Anterior cingulate cortex (tissue), 58 donors: ENCODE measurements around the gene MRPL34.
A peak's percentile ranks its signal among the peaks of the same experiment; 100 is the strongest.

Experiments
- DNase-seq, 58 donors: peaks; one replicate each; lab custom pipeline; 2025; lab: John Stamatoyannopoulos, UW

MRPL34 gene

DNA sequence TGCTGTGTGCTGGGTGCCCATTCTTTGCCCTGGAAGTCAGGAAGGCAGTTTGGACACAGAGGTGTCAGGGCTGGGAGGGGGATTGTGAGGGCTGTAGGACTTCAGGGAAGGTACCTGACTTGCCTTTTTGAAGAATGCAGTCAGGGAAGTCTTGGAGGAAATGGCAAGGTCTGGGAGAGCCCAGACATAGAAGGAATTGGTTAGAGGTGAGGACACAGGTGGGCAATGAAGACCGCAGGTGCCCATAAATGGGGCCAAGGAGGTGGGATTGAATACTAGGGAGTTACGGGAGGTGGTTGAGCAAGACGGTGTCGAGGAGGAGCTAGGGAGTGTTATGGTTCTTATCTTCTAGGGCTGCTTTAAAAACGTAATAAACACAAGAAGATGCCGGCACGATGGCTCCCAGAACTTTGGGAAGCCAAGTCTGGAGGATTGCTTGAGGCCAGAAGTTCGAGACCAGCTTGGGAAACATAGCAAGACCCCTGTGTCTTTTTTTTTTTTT lies 2.3 kb downstream of the MRPL34 start:
- DNase-seq: no peak

DNA sequence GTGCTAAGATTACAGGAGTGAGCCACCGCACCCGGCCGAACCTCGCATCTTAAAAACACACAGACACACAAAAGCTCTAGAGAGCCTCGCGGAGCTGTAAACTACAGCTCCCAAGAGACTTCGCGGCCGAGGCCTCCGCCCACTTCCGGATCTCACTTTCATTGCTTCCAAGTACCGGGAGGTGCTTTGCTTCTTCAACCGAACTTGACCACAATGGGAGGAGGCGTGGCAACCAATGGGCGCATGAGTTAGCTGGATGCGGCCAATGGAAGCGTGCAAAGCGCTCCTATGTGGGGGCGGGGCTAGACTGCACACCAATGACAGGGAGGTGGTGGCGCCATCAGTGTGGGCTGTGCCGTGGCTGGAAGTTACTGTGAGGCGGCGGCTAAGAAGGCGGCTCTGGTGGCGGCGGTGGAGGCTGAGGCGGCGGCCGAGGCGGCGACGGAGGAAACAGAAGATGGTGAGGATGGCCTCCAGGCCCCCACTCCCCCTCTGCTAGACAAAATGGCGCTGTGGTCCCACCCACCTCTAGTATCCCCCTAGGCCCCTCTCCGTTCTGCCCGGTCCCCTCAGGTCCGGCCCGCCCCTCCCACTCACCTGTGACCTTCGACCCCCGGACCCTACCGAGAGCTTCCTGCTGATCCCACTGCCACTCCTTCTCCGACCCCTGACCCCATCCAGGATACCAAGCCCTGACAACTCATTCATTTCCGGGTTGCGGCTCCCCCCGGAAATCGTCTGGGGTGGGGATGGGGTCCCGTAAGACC lies 3.7 kb downstream of the MRPL34 start, which contains the start of gene DDA1:
Gene DDA1, plus strand, starts transcription at position 366 of the 767 bp plus-strand sequence. Its CDS starts 92 bp downstream, at position 458.
- peak; percentile 80 to 100 (median 99) for DNase-seq

DNA sequence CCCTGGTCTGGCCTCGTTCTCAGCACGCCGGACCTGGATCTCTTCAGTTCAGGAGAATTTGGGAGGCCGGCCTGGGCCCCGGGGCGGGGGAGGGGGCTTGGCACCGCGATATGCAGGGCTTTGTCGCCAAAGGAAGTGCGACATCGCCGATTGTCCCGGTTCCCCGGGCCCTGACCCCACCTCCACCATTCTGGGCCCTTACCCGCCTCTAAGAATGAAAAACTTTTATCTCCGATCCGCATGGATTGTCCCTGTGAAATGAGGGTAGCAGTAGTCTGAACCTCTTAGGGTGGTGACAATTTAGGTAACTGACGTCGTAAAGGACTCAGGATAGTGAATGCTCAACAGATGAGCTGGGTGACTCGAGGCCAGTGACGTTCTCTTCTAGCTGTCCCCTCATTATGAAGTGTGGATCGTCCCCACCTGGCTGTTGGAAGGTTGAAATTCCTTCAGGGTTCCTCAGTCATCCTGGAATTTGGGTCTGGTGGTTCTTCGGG lies 4.3 kb downstream of the MRPL34 start:
- DNase-seq: peak in 5 of 58 donors; percentile 42 to 64 (median 48)

DNA sequence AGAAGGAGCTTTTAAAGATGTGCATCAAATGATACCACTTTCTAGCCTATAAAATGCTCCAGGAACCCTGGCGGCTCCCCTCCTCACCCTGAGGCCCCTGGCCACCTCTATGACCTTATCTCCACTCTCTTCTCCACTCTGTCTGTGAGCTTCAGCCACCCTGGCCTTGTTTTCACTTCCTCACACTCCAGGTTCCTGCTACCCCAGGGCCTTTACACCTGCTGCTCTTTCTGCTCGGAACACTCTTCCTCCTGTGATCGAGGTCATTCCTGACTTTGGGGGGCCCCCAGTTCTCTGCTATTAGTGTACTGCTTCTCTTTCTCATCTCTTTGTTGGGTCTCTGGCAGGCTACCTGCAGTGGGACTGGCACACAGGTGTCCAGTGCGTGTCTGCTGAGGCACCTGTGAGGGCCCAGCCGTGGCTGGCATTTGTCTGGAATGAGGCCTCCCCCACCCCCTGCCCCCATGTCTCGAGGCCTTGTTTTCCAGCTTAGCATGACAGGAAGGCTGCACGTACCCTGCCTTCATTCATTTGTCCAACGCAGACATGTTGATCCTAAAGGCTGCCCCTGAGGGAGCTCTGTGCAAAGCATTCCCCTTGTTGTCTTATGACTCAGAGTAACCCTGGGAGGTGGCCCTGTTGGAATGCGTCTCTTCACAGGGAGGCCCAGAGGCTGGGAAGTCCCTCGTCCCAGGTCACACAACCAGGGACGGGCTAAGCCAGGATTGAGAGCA lies 6.0 kb downstream of the MRPL34 start:
- DNase-seq: no peak

DNA sequence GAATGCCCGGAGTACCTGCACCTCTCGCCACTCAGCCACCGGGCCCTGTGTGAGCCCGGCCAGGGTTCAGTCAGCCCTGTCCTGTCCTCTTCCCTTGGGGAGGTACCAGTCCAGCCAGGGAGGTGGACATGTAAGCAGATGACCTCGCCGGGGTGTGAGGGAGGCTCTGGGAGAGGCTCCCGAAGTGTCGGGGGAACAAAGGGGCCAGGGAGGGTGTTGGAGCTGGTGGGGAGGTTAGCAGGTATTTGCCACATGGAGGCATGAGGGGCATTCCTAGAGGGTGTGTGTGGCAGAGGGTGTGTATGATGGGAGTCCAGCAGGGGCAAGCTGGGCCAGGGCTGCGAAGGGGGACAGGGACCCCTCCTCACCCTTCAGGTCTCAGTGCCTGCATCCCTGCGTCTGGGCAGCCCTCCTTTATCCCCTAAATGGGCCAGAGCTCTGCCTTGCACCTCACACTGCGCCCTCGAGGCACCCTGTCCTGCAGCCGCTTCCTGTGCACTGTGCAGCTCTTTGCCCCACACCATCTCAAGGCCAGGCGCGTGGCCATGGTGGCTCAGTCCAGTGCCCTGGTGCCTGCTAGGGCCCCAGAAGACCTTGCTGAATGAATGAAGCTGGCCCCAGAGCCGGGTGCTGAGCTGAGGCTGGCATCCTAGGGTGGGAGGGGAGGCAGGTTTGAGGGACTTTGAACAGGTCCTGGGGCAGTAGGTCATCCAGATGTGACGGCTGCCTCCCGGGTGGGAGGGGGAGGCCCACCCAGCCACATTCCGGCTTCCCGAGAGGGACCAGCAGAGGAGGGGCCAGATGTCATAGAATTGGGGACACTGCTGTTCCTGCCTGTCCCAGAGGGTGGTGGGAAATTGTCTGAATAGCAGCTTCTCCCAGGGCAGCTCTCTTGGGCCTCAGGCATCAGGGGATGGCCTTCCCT lies 6.8 kb downstream of the MRPL34 start:
- DNase-seq: no peak

DNA sequence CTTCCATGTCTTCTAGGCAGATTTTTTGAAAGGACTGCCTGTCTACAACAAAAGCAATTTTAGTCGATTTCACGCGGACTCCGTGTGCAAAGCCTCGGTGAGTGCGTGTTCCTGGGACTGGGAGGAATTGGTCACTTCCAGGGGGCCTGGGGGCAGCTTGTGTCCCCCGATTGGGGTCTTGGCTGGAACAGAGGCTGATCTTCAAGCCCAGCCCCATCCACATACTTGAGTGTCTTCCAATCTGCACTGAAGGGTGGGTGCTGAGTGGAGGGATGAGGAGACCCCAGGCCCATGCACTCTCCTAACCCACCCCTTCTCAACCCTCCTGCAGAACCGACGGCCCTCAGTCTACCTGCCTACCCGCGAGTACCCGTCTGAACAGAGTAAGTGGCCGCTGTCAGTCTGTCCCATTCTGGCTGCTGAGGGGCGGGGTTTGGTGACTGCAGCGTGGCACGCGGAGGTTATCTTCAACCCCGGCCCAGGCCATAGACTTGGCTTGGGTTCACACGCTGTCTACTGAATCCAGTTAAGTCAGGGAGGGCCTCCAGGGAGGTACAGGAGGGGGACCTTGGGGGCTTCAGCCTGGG lies 8.4 kb downstream of the MRPL34 start:
- DNase-seq: no peak

DNA sequence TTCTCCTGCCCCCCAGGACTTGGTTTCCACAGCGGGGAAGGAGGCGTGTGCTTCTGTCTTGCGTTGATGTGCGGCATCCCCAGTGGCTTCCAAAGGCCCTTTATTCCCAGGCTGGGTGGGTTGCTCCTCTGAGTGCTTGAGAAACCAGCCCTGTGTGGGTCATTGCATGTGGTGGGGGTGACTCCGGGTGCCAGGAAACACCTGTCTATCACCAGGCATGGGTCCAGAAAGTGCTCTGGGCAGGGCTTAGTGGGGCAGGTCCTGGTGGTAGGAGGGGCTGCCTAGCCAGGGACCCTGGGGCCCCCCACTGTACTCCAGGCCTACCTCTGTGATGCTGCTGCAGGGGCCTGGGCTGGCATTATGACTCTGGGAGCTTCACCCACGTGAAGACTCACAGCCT lies 13.3 kb downstream of the MRPL34 start:
- DNase-seq: no peak

DNA sequence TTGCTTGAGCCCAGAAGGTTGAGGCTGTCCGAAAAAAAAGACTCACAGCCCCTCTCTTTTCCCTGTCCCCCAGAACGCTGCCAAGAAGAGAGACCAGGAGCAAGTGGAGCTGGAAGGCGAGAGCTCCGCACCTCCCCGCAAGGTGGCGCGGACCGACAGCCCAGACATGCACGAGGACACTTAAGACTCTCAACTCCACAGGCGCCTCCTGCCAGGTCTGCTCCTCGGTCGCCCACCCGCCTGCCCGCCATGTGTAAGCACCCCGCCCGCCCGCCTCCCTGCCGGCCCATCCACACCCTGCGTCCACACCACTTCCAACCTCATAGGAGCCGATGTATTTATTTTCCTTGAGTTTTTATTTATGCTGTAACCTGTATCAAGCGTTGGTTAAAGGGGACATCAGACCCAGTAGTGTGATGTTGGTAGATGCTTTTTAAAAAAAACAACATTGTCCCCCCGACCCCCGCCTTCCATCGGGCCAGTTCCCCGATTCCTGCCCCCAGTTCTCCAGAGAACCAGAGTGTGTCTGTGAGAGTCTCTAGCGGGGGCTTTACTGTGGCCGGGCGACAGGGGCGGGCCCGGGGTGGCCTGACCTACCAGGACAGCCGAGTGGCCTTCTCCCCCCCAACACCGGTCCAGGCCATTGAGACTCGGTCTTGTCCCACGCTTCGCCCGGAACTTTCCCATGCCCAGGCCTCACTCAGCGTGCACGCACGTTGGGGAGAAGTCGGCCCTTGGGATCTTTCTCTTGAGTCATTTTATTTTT lies 14.0 kb downstream of the MRPL34 start:
- no peak for DNase-seq

DNA sequence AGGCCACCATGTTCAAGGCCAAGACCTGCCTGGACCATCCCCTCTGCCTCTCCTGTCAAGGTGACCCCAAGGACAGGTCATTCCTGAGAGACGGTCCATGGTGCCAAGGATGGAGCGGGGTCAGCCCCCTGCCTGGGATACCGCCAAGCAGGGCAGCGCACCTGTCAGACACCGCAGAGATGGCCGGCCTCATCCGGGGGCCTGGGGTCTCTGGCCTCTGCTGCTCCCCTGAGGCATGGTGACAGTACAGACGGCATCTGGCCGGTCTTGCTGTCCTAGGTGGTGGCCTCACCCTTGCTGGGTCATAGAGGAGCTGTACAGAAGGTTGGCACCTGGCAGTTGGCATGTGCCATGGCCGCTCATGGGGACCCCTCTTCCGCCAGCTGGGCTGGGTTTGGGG lies 14.8 kb downstream of the MRPL34 start:
- no peak for DNase-seq

DNA sequence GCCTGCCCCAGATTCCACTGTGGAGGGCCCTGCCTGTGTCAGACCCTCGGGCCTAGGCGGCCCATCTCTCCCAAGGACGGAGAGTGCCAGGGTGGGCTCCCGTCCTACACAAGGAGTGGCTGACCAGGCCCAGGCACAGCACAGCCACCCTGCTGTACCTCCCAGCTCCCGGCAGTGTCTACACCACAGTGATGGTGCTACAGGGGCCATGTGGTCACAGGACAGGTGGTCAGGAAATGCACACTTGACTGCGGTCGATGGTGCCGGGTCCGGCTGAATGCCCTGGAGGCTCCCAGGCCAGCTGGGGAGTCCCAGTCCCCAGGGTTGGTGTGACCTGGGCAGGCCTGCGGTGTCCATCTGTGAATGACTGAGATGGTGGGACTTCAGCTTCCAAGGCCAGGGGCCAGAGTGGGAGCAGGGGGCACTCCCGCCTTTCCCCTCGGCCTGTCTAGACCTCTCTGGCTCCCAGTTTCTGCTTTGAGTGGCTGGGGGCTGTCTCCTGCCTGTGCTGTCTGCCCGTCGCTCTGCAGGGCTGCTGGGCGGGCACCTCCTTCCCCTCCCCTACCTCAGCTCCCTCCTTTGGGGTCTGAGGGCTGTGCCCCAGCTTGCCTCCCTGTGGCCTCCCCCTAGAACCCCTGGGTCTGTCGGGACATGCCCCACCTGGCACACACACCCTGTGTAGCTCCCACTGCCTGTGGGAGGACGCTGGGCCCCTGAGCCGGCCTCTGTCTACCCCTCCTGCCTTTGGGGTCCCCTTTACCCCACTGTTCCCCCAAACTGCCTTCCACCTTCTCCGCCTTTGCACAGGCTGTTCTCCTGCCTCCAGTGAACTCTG lies 16.2 kb downstream of the MRPL34 start:
- no peak for DNase-seq

DNA sequence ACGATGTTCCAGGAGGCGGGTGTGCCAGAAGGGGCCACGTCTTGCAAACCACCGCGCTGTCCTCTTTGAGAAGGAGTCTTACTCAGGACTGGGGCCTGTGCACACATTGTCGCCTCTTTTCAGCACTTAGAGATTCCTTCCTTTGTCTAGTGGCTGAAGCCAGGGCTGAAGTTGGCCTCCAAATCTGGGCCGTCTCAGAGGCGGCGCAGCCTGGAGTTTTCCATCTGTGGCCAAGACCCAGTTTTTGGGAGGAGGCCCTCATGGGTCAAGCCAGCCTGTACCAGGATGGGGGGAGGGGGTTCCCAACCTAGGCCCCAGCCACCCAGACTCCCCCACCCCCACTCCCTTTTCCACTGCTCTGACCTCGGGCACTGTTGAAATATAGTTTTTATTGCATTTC lies 17.2 kb downstream of the MRPL34 start:
- DNase-seq: peak in 43 of 58 donors; percentile 9 to 75 (median 43)

DNA sequence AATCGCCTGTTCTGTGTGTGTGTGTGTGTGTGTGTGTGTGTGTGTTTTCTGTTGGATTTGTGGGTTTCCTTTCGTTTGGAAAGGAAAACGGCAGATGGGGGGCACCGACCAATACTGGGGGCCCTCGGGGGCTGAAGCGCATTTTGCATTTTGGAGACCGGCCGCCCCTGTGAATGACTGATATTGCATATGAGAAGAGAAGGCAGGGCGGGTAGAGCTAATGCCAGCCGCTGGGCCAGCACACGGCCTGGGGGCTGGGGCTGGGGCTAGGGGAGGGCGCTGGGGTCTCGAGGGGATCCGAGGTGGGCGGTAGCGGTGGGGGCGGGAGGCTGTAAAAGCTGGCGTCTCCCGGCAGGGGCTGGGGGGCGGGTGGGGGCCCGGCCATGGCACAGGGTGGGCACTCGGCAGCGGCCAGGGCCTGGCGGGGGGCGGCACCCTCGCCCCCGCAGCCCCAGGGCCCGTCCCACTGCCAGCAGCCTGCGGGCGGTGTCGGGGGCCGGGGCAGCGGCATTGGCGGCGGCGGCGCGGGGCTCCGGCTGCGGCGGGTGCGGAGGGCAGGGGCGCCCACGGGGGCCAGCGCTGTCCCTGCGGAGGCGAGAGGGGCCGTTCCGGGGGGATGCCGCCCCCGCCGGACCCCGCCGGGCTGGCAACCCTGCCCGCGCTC lies 17.8 kb downstream of the MRPL34 start:
- DNase-seq: no peak

DNA sequence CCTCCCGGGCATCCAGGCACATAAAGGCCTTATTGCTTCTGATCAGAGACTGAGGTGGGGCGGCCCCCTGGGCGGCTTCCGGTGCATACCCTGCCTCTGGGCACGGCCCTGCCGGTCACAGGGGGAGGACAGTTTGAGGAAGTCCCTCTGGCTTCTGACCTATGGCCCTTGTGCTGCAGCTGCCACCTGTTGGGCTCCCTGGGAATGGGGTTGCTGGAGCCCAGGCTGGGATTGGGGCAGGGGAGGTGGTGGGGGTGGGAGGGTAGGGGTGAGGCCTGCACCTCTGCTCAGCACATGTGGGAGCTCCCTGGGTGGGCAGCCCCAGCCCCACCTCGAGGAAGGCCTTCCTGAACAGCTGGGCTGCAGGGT lies 18.3 kb downstream of the MRPL34 start:
- DNase-seq: no peak

DNA sequence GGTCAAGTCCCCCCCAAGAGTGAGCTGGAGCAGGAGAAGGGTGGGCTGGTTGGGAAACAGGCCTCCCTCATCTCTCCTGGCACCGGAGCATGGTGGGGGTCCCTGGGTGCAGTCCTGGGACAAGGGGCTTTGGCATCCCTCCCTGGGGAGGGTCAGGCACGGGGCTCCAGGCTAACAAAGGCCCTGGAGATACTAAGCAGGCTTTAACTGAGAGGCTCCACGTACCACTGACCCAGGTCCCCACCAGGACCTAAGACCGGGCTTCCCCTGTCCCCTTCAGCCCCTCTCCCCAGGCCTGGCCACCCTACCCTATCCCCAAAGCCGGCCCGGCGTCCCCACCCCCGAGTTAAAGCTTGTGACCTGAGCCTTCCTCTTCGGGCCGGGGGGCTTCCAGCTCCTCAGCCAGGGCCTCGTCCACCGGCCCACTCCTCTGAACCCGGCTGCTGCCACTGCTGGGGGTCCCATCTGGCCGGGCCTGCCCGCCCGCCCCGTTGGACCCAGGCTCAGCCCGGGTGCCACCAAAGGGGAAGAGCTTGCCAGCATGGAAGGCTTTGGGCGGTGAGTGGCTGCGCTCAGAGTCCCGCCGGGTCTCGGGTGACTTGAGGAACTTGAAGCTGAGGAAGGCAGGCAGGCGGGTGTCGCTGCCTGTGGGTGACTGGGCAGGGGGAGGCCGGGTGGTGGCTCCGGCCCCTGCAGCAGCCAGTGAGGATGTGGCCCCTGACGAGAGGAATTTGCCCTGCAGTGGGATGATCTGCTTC lies 18.9 kb downstream of the MRPL34 start:
- DNase-seq: no peak

DNA sequence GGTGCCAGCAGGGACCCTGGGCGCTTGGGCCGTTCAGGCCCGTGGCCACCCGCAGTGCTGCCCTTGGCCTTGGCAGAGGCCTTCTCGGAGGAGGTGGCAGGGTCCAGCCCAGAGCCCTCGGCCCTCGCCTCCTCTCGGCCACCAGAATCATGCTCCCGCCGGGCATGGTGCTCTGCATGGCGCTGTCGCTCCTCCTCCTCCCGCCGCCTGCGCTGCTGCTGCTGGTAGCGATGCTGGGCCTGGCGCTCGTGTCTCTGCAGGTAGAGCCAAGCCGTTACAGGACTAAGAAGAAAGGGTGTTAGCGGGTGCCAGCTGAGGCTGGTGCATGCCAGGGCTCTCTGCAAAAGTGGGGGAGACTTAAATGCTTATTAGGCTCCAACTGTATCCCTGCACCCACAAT lies 19.5 kb downstream of the MRPL34 start:
- peak in 5 of 58 donors; percentile 9 to 17 (median 9) for DNase-seq

DNA sequence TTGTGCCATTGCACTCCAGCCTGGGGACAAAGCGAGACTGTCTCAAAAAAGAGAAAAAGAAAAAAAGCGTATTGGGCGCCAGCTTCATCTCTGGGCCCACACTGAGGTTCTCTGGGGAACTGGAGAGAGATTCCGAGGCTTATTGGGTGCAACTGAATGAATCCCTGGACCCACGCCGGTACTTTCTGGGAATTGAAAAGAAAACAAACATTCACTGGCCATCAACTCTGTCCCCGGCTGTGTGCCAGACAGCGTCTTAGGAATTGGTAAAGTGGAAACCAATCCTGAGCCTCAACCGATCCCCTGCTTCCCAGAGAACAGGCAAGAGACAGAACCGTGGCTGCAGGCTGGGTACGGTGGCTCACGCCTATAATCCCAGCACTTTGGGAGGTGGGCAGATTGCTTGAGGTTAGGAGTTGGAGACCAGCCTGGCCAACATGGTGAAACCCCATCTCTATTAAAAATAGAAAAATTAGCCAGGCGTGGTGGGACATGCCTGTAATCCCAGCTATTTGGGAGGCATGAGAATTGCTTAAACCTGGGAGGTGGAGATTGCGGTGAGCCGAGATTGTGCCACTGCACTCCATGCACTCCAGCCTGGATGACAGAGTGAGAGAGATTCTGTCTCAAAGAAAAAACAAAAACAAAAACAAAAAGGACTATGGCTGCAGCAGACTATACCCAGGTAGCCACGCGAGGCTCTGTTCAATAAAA lies 20.4 kb downstream of the MRPL34 start:
- DNase-seq: peak in 52 of 58 donors; percentile 20 to 93 (median 68)
